ENCODE data around the gene ACY1.

GRCh38 chr3:51984269-51984647, 923 bp downstream of the ACY1 start:
- no peak for TF ChIP-seq CTCF (IDR thresholded peaks at IDR 0.05)
- TF ChIP-seq POLR2A (IDR thresholded peaks at IDR 0.05) = no peak
